Stimulated activated CD4-positive, alpha-beta T cell treated with anti-CD3 and anti-CD28 coated beads, Interleukin-4, amount 100 ng/mL, for 1 hour (primary cell): Measurements from ENCODE around the gene STRADB.
"Not testable (repeated sequence)": the region's sequence is repeated elsewhere in the genome, so short reads cannot be mapped to it uniquely, and the experiment has no call there.

Source experiments
- DNase-seq: peaks from one replicate; pipeline ENCODE4 v3.0.0-alpha.2; 2020

Gene STRADB, protein sequence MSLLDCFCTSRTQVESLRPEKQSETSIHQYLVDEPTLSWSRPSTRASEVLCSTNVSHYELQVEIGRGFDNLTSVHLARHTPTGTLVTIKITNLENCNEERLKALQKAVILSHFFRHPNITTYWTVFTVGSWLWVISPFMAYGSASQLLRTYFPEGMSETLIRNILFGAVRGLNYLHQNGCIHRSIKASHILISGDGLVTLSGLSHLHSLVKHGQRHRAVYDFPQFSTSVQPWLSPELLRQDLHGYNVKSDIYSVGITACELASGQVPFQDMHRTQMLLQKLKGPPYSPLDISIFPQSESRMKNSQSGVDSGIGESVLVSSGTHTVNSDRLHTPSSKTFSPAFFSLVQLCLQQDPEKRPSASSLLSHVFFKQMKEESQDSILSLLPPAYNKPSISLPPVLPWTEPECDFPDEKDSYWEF

GRCh38 chr2:201451292-201452057, at the start of gene STRADB, which contains the start of gene TRAK2:
STRADB (plus strand) TSS chr2:201451740; CDS start chr2:201454841, 3,101 bp downstream.
TRAK2 (minus strand) TSS chr2:201451458; CDS start chr2:201420507, 30,951 bp downstream.
- peak; percentile 93 for DNase-seq

- no peak for DNase-seq
These were observed 49.7 kb upstream of the STRADB start for GRCh38 chr2:201401815-201402214.

DNA sequence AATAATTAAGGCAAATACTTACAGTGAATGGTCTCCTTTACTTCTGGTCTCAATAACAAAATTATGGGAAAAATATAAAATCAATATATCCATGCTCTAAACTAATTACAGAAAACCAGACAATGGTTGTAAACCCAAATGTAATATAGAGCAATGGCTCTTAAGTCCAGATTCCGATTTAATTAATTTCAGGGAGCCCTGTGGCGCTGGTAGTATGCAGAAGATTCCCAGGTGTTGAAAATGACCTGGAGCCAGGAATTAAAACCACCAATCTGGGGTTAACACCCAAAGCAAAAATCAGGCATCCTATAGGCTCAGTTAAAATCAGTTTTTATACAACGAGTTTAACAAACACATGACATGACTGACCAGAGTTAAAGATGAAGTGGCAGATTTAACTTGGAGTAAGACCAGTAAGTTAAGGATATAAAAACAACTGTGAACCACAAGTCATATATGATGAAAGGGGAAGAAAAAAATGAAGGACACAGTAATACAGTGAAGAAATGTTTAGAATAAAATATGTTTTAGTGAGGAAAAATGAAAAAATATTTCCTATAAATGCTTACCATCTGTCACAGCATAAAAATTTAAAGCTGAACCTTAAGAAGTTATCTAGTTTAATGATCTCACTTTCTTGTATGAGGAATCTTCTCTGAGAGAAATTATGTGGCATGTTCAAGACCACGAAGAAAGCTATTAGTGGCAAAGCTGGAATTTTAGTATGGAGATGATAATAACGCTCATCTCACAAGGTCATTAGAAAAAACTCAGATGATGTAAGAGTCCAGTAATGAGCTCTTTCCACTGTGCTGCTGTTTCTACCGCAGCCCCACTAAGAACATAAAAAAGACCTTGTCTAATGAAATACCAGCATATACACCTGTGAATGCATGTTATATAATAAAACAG, 48.6 kb upstream of the STRADB start:
- DNase-seq, result no peak

- DNase-seq, result no peak
These were observed 47.7 kb upstream of the STRADB start for GRCh38 chr2:201403880-201404279.

DNA sequence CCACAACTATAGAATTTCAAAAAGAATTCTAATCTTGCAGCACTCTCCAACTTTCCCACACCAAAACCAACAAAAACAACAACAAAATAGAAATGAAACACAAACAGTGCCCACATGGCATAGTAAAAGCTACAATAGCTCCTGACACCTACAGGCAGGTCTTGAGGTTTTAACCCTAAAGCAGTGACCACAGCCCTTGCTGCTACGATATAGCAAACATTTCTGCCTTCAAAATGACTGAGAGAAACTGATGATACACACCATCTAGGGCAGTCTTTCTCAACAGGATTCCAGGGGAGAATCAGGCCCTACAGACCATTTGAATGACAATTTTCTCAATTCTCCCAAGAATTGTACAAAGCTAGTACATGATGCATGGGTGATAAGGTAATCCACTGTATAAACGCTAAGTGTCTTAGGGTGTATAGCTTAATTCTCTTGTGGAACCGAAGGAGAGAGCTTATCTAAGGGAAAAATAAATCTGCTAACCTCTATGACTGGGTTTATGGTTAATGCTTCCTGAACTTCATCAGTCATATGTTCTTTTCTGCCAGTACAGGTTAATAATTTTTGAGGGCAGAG, 46.8 kb upstream of the STRADB start:
- DNase-seq, result no peak

GRCh38 chr2:201406077-201406662, 45.4 kb upstream of the STRADB start:
- DNase-seq, result no peak

DNA sequence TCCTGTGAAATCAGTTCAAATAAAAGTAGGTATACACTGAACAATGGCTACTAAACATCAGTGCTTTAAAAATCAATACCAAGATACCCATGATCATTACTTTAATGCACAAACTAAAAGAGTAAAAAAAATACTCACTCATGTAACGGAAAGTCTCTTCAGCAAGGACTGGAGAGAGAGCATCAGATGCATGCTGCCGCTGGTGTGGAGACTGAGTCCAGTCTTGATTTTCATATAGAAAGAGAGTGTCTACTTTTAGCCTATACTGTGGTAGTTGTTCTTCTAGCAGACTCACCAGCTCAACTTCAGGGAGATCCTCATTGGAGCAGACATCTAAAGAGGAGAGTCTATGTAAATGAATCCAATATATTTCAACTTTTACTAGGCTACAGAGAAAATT, 44.3 kb upstream of the STRADB start:
- DNase-seq, result no peak

GRCh38 chr2:201408931-201409330, 42.6 kb upstream of the STRADB start:
- DNase-seq, result no peak

- DNase-seq, result no peak
These were observed 40.1 kb upstream of the STRADB start for GRCh38 chr2:201411421-201411820.

DNA sequence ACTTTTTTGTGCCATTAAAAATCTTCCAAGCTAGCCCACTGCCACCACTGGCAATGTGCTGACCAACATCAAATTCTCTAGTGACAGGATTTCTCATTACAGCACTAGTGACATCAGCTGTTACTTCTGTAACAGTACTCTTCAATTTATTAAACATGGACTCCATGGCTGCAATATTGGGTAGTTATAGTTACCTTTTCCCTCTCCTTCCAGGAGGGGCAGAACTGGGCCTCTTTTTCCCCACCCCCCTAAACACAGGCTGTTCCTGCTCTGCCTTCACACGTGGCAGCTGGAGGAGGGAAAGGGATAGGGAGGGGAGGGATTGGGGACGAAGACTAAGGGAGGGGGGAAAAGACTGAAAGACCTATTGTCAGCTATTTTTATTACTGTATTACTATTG, 38.4 kb upstream of the STRADB start:
- no peak for DNase-seq

DNA sequence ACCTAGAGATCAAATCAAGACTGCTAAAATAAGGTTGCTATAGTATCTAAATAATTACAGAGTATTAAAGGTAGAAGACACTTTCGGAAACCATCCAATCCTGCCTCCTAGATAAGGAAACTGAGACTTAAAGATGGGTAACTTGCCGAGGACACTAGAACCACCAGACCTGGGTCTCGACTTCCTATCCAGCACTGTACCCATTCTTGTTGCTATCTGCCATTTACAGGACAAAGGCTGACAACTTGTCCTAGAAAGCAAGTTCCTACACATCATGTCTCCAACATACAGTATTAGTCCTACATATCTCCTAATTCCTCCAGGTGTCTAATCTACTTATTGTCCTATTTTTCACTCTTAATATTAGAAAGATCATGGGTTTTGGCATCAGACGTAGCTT, 38.0 kb upstream of the STRADB start:
- DNase-seq, result no peak

- DNase-seq, result no peak
These were observed 37.2 kb upstream of the STRADB start for GRCh38 chr2:201414099-201415023.

DNA sequence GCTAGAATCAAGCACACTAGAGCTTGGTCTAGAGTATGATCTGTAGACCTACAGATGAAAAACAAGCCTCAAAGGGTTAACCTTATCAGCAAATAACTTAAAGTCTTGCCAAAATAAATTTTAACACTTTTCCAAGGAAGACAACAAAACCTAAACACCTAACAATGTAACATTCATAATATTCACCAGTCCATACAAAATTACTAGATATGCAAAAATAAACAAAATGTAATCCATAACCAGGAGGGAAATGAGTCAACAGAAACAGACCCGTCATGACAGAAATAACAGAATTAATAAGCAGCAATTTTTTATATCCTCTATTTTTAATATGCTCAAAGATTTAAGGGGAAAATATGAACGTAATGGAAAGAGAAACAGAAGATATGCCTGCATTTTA, 36.4 kb upstream of the STRADB start:
- no peak for DNase-seq

- DNase-seq, result no peak
These were observed 32.4 kb upstream of the STRADB start for GRCh38 chr2:201419057-201419635.

DNA sequence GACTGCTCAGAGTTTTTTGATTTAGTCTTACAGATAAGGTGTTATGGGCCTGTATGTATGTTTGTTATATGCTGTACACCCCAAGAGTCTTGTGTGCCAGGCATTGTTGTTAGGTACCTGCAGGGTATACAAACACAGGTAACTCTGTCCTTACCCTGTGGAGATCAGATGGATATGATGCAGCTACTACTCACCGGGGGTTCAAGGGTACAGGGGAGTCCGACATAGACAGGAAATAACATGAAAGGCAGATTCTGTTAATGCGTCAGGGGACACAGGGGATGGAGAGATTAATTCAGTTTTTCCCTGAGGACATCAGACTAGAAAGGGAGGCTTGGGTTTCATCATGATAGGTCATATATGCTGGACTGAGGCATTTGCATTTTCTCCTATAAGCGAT, 31.6 kb upstream of the STRADB start:
- no peak for DNase-seq

- DNase-seq, result no peak
These were observed 31.0 kb upstream of the STRADB start for GRCh38 chr2:201420442-201421113.

DNA sequence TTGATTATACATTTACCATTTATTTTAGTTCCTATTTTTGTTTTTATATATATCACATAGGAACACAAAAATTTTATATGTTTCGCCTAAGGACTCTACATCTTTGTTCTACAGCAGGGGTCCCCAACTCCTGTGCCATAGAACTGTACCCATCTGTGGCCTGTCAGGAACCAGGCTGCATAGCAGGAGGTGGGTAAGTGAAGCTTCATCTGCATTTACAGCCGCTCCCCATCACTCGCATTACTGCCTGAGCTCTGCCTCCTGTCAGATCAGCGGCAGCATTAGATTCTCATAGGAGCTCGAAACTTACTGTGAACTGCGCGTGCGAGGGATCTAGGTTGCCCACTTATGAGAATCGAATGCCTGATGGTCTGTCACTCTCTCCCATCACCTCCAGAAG, 25.6 kb upstream of the STRADB start:
- DNase-seq, result no peak

DNA sequence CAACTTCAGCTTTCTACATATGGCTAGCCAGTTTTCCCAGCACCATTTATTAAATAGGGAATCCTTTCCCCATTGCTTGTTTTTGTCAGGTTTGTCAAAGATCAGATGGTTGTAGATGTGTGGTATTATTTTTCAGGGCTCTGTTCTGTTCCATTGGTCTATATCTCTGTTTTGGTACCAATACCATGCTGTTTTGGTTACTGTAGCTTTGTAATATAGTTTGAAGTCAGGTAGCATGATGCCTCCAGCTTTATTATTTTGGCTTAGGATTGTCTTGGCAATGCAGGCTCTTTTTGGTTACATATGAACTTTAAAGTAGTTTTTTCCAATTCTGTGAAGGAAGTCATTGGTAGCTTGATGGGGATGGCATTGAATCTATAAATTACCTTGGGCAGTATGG, 23.2 kb upstream of the STRADB start:
- DNase-seq, result not testable (repeated sequence)

DNA sequence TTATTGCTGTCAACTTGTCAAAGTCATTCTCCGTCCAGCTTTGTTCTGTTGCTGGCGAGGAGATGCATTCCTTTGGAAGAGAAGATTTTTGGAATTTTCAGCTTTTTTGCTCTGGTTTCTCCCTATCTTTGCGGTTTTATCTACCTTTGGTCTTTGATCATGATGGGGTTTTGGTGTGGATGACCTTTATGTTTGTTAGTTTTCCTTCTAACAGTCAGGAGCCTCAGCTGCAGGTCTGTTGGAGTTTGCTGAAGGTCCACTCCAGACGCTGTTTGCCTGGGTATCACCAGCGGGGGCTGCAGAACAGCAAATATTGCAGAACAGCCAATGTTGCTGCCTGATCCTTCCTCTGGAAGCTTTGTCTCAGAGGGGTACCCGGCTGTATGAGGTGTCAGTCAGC, 21.7 kb upstream of the STRADB start:
- not testable (repeated sequence) for DNase-seq

DNA sequence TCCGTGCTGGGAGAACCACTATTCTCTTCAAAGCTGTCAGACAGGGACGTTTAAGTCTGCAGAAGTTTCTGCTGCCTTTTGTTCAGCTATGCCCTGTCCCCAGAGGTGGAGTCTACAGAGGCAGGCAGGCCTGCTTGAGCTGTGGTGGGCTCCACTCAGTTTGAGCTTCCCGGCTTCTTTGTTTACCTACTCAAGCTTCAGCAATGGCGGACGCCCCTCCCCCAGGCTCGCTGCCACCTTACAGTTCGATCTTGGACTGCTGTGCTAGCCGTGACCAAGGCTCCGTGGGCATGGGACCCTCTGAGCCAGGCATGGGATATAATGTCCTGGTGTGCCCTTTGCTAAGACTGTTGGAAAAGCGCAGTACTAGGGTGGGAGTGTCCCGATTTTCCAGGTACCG, 21.2 kb upstream of the STRADB start:
- not testable (repeated sequence) for DNase-seq
